Osteoblast (primary cell): Measurements from ENCODE around the gene DNMT1. TPM values are rescaled to one million over a fixed set of nuclear protein-coding genes. Genes with fewer than 3 reads are reported as not detected.
"Not testable (repeated sequence)": the region's sequence is repeated elsewhere in the genome, so short reads cannot be mapped to it uniquely, and the experiment has no call there.

Experiments
- DNase-seq: peaks from one replicate; pipeline ENCODE4 v3.0.0; 2011; ENCODE audit warnings: low spot score, mixed read lengths; ENCODE audit not compliant: insufficient read length; ENCODE audit errors: missing footprints
- H2AFZ ChIP-seq: 2 replicates; pipeline ENCODE4 v1.6.0; 2011; ENCODE audit warnings: mild to moderate bottlenecking, low read length
- H3K27ac ChIP-seq: 2 replicates; pipeline ENCODE4 v1.5.1; 2011; ENCODE audit warnings: mild to moderate bottlenecking, low read depth, low read length, moderate library complexity
- H3K27me3 ChIP-seq: 2 replicates; pipeline ENCODE4 v1.6.0; 2012; ENCODE audit warnings: mild to moderate bottlenecking, control low read depth, inconsistent platforms, low read length, moderate library complexity; ENCODE audit not compliant: insufficient read depth
- H3K36me3 ChIP-seq: 2 replicates; pipeline ENCODE4 v1.5.1; 2011; ENCODE audit warnings: mild to moderate bottlenecking, low read length, control low read depth, moderate library complexity; ENCODE audit not compliant: insufficient read depth
- H3K4me1 ChIP-seq: 2 replicates; pipeline ENCODE4 v1.5.1; 2011; ENCODE audit warnings: mild to moderate bottlenecking, low read length, control low read depth, moderate library complexity; ENCODE audit not compliant: insufficient read depth
- H3K4me2 ChIP-seq: 2 replicates; pipeline ENCODE4 v1.6.0; 2011; ENCODE audit warnings: mild to moderate bottlenecking, low read length; ENCODE audit not compliant: insufficient read depth
- H3K4me3 ChIP-seq: fragments of 200-600 bp; sonication (generic); 3 replicates; pipeline ENCODE4 v1.5.1; 2012; ENCODE audit warnings: mild to moderate bottlenecking, low read length, inconsistent platforms; ENCODE audit not compliant: insufficient read depth
- H3K79me2 ChIP-seq: 2 replicates; pipeline ENCODE4 v1.6.0; 2012; ENCODE audit warnings: mild to moderate bottlenecking, low read length, control low read depth, inconsistent platforms; ENCODE audit not compliant: insufficient read depth
- H3K9me3 ChIP-seq: 2 replicates; pipeline ENCODE4 v1.5.1; 2011; ENCODE audit warnings: low read depth, low read length, control low read depth
- H4K20me1 ChIP-seq: 2 replicates; pipeline ENCODE4 v1.6.0; 2012; ENCODE audit warnings: mild to moderate bottlenecking, low read length, control low read depth; ENCODE audit not compliant: insufficient read depth
- total RNA-seq: library from RNA; depleted of rRNA; stranded (reverse); fragments of >200 nt; gene quantifications from 2 replicates; pipeline ENCODE4 v1.2.3, GENCODE V29; 2012
- TF ChIP-seq, protein P1 (sequence below): IDR thresholded peaks from 2 replicates; pipeline ENCODE4 v1.5.1; 2011; ENCODE audit warnings: mild to moderate bottlenecking, low read depth, low read length, moderate library complexity; ENCODE audit errors: extremely low read depth

The DNMT1 gene
- total RNA-seq: 24.2 and 33.7 TPM in 2 replicates

DNA sequence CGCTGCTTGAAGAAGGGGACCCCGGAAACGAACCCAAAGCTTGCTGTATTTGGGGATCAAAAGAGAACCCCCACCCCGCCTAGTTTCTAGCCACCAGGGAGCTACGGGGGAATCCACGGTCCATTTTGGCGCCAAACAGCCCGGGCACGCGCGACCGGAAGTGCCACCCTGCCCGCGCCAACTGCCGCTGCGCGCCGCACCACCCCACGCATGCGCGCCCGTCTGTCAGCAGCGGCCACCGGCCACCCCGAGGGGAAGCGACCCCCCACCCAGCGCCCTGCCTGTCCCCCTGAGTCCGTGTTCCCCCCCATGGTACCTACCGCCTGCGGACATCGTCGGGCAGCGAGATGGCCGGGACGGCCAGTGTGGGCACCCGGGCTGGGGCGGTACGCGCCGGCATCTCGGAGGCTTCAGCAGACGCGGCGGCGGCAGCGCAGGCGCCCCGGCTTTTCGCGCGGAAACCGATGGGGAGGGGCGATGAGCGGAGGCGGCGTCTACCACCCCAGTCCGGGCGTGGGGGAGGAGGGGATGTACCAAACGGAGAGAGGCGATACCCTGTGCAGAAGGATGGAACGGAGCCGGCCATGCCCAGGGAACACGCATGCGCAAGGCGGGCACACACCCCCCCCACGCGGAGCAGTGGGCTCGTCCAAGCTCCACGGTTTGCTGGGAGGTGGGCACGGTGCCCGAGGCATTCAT is at the start of gene DNMT1:
Gene DNMT1, minus strand, starts transcription at position 454 of the 699 bp plus-strand sequence. Its CDS starts 54 bp downstream, at position 400.
- Histone ChIP-seq H3K36me3 (peaks cover 8% of the 10 kb centered on the region), H2AFZ (peak within 1 kb of the TSS; percentile 79), H3K4me1 (peaks cover 26% of the 10 kb centered on the region), H3K27ac (peak within 1 kb of the TSS; percentile 69), H3K9me3 (no peaks in the 10 kb centered on the region), H4K20me1 (peaks cover 26% of the 10 kb centered on the region), H3K4me3 (peak within 1 kb of the TSS; percentile 97), H3K4me2 (peak within 1 kb of the TSS; percentile 100), H3K27me3 (no peaks in the 10 kb centered on the region), H3K79me2 (peaks cover 47% of the 10 kb centered on the region)
- peak; percentile 99 for DNase-seq
- TF ChIP-seq, protein P1, sequence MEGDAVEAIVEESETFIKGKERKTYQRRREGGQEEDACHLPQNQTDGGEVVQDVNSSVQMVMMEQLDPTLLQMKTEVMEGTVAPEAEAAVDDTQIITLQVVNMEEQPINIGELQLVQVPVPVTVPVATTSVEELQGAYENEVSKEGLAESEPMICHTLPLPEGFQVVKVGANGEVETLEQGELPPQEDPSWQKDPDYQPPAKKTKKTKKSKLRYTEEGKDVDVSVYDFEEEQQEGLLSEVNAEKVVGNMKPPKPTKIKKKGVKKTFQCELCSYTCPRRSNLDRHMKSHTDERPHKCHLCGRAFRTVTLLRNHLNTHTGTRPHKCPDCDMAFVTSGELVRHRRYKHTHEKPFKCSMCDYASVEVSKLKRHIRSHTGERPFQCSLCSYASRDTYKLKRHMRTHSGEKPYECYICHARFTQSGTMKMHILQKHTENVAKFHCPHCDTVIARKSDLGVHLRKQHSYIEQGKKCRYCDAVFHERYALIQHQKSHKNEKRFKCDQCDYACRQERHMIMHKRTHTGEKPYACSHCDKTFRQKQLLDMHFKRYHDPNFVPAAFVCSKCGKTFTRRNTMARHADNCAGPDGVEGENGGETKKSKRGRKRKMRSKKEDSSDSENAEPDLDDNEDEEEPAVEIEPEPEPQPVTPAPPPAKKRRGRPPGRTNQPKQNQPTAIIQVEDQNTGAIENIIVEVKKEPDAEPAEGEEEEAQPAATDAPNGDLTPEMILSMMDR: no peak

DNA sequence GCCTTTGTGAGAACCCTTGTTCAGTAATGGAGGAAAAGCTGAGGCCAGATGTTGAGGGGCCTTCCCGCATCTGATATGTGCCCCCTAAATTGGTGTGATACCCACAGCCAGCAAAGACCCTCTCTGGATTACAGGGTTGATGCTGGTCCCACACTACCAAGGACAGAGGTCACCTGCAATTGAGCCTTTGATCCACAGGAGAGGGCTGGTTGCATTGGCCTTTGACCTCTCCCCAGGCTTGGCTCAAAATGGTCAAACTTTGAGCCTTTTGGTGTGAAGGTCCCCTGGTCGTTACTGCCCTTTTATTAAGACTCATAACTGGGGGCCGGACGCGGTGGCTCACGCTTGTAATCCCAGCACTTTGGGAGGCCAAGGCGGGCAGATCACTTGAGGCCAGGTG is 48.9 kb upstream of the DNMT1 start:
- no peak for DNase-seq
- Histone ChIP-seq H3K27ac (no peak overlapping the region), H4K20me1 (no peaks in the 10 kb centered on the region), H2AFZ (no peak overlapping the region), H3K27me3 (no peaks in the 10 kb centered on the region), H3K4me3 (no peak overlapping the region), H3K9me3 (no peaks in the 10 kb centered on the region), H3K79me2 (no peaks in the 10 kb centered on the region), H3K4me1 (peaks cover 5% of the 10 kb centered on the region), H3K4me2 (no peak overlapping the region), H3K36me3 (no peaks in the 10 kb centered on the region)
- TF ChIP-seq, protein P1: no peak

DNA sequence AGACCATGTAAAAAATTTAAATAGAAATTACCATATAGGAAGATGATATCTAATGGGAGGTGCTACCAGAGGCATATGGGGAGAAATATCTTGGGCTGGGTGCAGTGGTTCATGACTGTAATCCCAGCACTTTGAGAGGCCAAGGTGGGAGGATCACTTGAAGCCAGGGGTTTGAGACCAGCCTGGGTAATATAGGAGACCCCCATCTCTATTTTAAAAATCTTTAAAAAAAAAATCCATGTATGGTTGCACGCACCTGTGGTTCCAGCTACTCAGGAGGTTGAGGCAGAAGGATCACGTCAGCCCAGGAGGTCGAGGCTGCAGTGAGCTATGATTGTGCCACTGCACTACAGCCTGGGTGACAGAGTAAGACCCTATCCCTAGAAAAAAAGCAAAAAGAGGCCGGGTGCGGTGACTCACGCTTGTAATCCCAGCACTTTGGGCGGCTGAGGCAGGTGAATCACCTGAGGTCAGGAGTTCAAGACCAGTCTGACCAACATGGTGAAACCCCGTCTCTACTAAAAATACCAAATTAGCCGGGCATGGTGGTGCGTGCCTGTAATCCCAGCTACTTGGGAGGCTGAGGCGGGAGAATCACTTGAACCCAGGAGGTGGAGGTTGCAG is 47.2 kb upstream of the DNMT1 start:
- H3K27me3 ChIP-seq, H3K4me2 ChIP-seq, H3K4me3 ChIP-seq, H3K36me3 ChIP-seq, H3K9me3 ChIP-seq, H4K20me1 ChIP-seq, H3K79me2 ChIP-seq, DNase-seq, H3K27ac ChIP-seq, H2AFZ ChIP-seq: not testable (repeated sequence)
- H3K4me1 ChIP-seq: peaks cover 13% of the 10 kb centered on the region

DNA sequence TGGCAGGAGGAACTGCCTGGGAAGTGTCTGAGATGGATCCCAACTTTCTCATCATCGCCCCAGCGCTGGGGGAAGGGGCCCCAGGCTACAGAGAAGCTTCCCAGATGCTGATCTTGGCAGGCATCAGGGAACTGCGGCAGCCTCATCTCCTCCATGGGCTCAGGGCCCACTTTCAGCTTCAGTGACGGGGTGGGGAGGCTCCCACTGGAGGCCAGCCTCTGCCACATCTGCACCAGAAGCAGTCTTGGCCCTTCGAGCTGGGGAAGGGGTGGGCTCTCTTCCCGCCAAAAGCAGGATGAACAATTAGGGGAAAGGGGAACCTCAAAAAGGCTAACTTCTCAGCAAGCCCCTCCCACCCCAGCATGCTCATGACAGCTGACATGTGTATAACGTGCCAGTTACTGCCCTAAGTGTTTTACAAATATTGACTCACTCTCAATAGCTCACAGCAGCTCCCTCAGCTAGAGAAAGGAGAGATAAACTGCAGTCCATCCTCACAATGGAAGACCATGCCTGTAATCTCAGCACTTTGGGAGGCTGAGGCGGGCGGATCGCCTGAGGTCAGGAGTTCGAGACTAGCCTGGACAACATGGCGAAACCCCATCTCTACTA is 43.5 kb upstream of the DNMT1 start:
- DNase-seq: peak; percentile 94

More for the DNA sequence above, 43.5 kb upstream of the DNMT1 start:
- no peaks in the 10 kb centered on the region for H3K36me3 ChIP-seq
- H3K27ac ChIP-seq: peak overlapping the region; percentile 84
- no peaks in the 10 kb centered on the region for H3K27me3 ChIP-seq
- H2AFZ ChIP-seq: peak overlapping the region; percentile 58
- peaks cover 19% of the 10 kb centered on the region for H3K4me1 ChIP-seq
- H3K79me2 ChIP-seq: no peaks in the 10 kb centered on the region
- TF ChIP-seq, protein P1: no peak
- no peaks in the 10 kb centered on the region for H4K20me1 ChIP-seq
- H3K4me3 ChIP-seq: no peak overlapping the region
- H3K9me3 ChIP-seq: no peaks in the 10 kb centered on the region
- peak overlapping the region; percentile 50 for H3K4me2 ChIP-seq
